HG03045 (cell line): ENCODE results near the gene DTWD2.
"Not testable (repeated sequence)": the region's sequence is repeated elsewhere in the genome, so short reads cannot be mapped to it uniquely, and the experiment has no call there.

Experiments used
- ATAC-seq: cut with Tn5 transposase; IDR thresholded peaks from one replicate; pipeline ENCODE4 v1.9.1; 2021; ENCODE audit warnings: mild to moderate bottlenecking, moderate library complexity; ENCODE audit not compliant: unreplicated experiment

The DTWD2 gene

DNA sequence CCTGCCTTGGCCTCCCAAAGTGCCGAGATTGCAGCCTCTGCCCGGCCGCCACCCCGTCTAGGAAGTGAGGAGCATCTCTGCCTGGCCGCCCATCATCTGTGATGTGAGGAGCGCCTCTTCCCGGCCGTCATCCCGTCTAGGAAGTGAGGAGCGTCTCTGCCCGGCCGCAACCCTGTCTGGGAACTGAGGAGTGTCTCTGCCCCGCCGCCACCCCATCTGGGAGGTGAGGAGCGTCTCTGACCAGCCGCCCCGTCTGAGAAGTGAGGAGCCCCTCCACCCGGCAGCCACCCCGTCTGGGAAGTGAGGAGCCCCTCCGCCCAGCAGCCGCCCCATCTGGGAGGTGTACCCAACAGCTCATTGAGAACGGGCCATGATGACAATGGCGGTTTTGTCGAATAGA lies 10.5 kb upstream of the DTWD2 start:
- not testable (repeated sequence) for ATAC-seq

DNA sequence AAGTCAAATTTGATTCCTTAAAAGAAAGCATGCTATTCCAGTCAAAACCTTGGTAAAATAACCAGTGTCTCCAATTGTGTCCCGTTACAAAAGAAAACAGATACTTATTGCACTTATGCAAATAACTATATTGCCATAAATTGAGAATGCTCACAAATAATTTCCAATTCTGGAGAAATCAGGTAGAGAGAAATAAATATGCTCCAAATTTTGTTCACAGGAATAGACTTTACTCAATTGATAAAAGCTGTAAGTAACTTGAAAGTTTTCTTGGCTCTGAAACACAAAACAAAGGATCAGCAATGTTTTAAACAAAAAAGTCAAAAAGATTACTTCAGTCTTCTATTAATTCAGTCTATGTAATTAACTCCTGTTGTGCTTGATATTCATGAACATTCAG lies 7.8 kb upstream of the DTWD2 start:
- no peak for ATAC-seq

DNA sequence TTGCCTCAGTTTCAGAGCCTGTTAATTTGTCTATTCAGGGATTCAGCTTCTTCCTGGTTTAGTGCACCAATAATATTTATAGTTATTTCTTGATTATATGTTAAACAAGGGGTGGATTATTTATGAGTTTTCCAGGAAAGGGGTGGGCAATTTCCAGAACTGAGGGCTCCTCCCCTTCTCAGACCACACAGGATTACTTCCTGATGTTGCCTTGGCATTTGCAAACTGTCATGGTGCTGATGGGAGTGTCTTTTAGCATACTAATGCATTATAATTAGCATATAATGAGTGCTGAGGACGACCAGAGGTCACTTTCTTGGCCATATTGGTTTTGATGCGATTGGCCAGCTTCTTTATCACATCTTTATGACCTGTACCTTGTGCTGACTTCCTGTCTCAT lies 6.2 kb upstream of the DTWD2 start:
- ATAC-seq = no peak

DNA sequence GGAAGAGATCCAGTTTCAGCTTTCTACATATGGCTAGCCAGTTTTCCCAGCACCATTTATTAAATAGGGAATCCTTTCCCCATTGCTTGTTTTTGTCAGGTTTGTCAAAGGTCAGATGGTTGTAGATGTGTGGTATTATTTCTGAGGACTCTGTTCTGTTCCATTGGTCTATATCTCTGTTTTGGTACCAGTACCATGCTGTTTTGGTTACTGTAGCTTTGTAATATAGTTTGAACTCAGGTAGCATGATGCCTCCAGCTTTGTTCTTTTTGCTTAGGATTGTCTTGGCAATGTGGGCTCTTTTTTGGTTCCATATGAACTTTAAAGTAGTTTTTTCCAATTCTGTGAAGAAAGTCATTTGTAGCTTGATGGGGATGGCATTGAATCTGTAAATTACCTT lies 4.8 kb upstream of the DTWD2 start:
- not testable (repeated sequence) for ATAC-seq

DNA sequence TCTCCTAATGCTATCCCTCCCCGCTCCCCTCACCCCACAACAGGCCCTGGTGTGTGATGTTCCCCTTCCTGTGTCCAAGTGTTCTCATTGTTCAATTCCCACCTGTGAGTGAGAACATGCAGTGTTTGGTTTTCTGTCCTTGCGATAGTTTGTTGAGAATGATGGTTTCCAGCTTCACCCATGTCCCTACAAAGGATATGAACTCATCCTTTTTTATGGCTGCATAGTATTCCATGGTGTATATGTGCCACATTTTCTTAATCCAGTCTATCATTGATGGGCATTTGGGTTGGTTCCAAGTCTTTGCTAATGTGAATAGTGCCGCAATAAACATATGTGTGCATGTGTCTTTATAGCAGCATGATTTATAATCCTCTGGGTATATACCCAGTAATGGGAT lies 3.7 kb upstream of the DTWD2 start:
- ATAC-seq = not testable (repeated sequence)

DNA sequence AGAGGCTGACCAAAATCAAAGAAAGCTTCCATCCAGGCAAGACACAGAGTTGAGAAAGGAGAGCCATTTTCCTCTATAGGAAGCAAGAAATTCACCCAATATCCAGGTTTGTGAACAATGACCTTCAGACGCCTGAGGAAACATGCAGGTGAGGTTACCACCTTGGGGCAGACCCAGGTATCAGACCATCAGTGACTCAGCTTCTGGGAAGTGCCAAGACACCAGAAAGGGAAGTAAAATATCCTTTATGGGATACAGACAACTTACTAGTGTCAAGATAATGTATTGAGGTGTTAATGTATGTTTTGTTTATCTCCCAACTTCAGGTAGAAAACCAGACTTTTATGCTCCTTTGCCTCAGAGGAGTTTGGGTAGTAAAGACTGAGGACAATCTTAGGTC lies 2.2 kb upstream of the DTWD2 start:
- no peak for ATAC-seq

DNA sequence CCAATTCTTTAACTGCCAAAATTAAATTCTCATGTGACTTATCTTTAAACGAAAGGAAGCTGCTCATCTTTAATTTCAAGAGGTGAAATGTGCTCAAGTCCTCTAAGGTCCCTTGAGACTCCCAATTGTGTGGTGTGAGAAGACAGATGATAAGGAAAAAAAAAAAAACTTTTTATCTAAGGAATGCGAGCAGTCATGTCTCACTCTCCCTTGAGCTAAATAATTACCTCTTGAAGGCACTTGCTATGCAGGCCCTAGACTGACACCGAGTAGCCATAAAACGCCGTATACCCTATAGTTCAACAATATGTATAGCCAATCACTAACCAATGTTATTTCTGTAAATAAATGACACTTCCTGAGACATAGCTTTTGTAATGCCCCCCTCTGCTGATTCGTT lies 1.5 kb upstream of the DTWD2 start:
- no peak for ATAC-seq

DNA sequence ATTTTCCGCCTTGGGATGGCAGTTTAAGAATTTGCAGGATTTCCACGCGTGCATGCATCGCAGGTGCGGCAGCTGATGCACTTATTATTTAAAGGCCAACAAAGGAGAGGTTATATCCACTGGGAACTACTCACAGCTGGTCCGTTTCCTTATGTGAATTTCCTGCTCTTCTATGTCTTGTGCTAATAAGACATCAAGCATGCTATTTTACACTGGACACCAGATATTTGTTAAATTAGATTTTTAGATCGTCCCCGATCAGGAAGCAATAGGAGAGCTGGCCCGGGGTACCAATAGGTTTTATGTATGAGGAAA lies 476 bp upstream of the DTWD2 start:
- no peak for ATAC-seq

DNA sequence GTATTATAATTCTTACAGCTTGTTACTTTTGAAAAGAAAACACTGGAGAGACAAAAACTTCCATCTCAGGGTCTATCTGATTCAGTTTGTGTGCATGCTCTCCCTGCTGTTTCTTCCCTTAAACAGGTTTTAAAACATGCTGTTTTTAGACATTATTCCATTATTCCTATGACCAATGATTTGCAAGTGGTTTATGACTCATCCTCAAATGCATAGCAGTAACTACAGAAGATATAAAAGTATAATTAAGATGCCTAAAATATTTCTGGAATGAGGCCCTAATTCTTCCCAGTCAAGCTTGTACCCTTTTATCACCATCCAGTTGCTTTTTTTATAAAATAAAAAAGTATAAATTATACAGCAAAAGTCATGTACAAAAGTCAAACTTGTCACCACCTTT lies 3.7 kb downstream of the DTWD2 start:
- no peak for ATAC-seq

DNA sequence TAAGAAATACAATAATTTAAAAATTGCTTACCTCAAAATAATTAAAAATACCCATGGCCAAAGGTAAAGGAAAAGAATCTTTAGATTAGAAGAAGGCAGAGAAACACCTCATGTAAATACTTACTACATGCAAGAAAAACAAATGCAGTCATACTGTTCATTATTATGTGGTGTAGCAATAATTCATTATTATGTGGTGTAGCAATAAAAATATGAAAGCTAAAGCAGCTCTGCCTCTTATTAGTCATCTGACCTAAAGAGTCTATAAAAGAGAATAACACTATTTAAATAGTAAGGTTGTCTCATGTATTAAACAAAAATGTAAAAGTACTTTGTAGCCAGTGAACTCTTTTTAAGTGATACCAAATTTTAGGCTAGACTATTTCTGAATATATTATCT lies 6.6 kb downstream of the DTWD2 start:
- no peak for ATAC-seq

DNA sequence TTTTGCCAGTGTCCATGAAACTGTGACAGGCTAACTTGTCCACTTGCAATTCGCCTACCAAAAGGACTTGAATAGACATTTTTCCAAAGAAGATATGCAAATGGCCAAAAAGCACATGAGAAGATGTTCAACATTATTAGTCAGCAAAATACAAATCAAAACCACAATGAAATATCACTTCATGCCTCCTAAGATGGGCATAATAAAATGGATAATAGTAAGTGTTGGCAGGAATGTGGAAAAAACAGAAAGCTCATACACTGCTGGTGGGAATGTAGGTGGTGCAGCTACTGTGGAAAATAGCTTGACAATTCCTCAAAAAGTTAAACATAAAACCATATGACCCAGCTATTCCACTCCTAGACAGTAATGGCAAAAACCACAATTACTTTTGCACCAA lies 7.9 kb downstream of the DTWD2 start:
- no peak for ATAC-seq

DNA sequence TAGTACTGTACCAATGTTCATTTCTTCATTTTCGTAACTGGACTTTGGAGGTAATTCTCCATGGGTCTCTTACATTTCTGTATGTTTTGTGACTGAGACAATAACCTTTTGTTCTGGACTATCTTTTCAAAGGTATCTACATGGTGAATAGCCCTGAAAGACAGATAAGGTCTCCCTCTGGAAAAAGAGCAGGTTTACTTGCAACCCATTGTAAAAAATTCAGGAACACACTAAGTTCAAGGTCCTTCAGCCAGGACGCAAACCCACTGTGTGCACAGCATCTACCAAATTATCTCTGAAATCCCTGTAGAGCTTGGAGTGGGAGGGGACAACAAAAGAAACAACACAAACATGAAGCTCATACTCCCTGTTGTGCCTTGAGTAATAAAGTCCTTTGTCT lies 8.3 kb downstream of the DTWD2 start:
- ATAC-seq = no peak

DNA sequence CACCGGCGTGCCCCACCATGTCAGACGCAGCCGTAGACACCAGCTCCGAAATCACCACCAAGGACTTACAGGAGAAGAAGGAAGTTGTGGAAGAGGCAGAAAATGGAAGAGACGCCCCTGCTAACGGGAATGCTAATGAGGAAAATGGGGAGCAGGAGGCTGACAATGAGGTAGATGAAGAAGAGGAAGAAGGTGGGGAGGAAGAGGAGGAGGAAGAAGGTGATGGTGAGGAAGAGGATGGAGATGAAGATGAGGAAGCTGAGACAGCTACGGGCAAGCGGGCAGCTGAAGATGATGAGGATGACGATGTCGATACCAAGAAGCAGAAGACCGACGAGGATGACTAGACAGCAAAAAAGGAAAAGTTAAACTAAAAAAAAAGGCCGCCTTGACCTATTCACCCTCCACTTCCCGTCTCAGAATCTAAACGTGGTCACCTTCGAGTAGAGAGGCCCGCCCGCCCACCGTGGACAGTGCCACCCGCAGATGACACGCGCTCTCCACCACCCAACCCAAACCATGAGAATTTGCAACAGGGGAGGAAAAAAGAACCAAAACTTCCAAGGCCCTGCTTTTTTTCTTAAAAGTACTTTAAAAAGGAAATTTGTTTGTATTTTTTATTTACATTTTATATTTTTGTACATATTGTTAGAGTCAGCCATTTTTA lies 14.4 kb downstream of the DTWD2 start:
- not testable (repeated sequence) for ATAC-seq

DNA sequence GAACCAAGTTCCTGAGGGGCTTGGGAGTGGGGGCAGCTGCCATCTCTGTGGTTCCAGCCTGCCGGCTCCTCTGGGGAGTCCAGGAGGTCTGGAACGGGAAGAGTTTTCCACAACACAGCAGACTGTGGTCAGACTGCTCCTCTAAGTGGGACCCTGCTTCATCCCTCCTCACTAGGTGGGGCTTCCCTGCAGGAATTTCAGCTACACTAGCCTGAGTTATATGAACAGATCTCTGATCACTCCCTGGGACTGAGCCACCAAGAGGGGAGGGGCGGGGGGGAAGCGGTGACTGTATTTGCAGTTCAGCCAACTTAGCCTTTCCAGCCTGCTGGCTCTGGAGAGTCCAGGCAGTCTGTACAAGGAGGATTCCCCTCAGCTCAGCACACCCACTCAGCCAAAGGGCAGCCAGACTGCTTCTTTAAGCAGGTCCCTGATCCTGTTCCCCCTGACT lies 19.4 kb downstream of the DTWD2 start:
- no peak for ATAC-seq

DNA sequence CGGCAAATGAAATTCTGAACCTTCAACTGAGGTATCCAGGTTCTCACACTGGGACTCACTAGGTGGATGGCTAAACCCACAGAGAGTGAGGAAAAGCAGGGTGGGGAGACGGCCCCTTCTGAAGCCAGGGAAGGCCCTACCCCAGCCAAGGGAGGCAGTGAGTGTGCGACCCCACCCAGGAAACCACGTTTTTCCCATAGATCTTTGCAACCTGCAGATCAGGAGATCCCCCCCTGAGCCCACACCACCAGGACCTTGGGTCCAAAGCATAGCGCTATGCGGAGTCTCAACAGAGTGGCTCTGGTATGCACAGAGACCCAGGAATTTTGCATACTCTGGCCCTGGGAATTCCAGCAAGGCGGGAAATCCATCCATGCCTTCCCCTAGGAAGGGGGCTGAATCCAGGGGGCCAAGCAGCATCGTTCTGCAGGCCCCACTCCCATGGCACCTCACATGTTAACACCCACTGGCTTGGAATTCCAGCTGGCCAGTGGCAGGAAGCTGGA lies 19.9 kb downstream of the DTWD2 start:
- ATAC-seq = no peak

DNA sequence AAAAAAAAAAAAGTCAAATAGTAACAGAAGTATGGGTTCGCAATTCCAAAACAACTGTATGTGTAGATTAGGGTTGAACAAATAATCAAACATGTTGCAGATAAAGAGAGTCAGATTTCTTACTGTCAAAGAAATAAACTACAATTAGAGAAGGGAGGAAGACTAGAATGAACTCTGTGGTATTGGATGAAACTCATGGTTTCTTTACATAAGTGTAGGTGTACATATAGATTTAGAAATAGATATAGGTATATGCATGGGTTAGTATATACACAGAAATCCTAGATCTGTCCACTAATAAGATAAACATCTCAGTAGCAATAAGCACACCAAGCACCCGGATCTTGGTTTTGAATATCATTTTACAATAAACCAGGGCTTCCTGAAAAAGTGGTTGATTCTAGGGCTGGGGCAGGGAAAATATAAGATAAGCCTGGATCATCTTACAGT lies 21.3 kb downstream of the DTWD2 start:
- no peak for ATAC-seq

DNA sequence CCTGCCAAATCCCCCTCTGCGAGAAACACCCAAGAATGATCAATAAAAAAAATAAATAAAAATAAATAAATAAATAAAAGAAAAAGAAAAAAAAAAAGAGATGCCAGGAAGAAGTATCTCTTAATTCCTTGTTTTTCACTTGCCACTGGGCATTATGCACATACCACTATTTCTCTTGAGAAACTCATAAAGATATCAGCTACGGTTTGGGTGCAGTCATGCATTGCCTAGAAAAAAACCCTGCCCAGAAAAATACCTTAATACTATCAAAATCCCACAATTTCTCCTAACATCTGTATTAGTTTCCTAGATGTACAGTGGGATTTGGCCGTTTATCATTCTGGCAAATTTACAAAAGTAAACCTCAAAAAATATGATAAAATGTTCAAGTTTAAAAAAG lies 22.5 kb downstream of the DTWD2 start:
- ATAC-seq = no peak

DNA sequence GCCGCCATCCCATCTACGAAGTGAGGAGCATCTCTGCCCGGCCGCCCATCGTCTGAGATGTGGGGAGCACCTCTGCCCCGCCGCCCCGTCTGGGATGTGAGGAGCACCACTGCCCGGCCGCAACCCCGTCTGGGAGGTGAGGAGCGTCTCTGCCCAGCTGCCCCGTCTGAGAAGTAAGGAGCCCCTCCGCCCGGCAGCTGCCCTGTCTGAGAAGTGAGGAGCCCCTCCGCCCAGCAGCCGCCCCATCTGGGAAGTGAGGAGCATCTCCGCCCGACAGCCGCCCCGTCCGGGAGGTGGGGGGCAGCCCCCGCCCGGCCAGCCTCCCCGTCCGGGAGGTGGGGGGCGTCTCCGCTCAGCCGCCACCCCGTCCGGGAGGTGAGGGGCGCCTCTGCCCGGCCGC lies 23.4 kb downstream of the DTWD2 start:
- not testable (repeated sequence) for ATAC-seq

DNA sequence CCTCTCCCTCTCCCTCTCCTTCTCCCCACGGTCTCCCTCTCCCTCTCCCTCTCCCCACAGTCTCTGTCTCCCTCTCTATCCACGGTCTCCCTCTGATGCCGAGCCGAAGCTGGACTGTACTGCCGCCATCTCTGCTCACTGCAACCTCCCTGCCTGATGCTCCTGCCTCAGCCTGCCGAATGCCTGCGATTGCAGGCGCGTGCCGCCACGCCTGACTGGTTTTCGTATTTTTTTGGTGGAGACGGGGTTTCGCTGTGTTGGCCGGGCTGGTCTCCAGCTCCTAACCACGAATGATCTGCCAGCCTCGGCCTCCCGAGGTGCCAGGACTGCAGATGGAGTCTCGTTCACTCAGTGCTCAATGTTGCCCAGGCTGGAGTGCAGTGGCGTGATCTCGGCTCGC lies 24.0 kb downstream of the DTWD2 start:
- not testable (repeated sequence) for ATAC-seq

DNA sequence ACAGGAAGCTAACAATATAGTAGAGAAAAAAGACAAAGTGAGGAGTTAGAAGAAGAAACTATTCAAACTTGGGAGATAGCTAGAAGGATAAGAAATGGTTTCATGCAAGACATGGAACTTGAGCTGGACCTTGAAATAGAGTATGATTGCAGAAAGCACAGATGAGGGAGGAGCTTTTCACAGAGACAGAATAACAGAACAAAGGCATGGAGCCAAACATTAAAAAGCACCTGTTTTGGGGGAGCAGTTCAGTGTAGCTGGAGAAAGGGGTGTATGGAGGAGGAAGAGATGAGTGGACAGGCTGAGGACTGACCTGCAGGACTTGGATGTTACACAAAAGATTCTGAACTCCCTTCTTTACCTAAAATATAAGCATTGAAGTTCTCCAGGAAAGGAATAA lies 25.2 kb downstream of the DTWD2 start:
- no peak for ATAC-seq

DNA sequence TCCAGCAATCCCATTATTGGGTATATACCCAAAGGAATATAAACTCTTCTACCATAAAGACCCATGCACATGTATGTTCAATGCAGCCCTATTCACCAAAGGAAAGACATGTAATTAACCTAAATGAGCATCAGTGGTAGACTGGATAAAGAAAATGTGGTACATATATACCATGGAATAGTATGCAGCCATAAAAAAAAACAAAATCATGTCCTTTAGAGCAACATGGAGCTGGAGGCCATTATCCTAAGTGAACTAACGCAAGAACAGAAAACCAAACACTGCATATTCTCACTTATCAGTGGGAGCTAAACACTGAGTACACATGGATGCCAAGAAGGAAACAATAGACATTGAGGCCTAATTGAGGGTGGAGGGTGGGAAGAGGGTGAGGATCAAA lies 27.8 kb downstream of the DTWD2 start:
- no peak for ATAC-seq

DNA sequence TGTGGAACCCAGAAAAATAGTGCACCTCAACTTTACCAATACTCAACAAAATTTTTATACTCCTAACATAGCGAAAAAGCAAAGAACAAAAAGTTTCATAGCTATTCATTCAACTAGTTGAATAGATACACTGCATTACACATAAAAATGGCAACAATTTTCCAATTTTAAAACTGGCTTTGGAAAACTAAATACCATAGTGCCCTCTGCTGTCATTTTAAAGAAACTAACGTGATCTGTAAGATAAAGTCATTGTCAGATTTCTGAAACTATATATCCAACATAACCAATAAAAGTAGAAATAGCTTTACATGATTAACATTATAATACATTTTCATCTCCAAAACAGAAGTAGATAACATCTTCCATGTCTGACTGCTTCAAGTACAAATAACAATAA lies 31.6 kb downstream of the DTWD2 start:
- no peak for ATAC-seq

DNA sequence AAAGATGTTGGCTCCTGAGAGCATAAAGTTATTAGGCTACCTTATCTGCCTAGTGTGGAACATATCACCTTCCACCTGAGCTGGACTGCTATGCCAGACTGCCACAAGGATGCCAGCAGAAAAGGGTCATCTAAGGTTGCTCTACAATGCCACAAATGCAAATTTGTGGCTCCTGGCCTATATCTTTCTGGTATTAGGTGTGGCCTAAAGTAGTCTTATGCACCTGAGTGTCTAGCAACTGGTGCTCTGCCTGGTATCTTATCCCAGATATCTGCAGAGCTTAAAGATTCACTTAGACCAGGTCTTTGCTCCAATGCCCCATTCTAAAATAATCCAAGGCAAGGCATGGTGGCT lies 34.7 kb downstream of the DTWD2 start:
- no peak for ATAC-seq
